Measurements from ENCODE around the gene KDM2B.

KDM2B gene

DNA sequence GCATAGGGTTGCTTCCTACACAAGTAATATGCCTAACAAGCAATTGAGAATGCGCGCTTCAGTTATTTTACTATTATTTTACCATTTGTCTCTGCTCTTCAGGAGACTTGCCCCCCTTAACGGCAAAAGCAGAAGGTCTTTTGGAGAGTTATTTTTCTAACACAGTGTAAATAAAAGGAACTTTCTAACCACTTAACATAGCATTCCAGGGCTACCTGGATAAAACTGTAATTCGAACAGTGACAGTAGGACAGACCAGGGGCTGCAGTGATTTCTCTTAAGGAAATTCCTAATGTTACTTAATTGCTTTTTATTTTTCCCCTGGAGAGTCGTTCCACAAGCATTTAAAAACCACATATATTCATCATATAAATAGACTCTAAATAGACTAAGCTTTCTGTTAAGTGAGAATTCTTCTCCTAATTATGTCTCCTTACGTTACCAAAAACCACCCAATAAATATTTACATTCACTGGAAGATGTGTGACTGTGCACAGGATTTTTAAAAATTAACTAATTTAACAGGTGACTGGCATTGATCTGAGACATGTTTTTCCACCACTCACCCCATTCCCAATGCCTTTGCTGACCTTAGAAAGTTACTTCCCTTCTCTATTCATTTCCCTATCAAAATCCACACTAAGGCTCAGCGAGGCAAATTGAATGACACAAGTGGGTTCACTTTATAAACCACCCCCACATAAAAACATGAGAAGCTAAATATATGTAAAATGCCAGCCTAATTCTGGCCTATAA, 108.5 kb downstream of the KDM2B start:
- Histone ChIP-seq H2BK12ac (ENCODE audit: low read length) (no peak overlapping the region), H3K27ac (replicated peaks; ENCODE audit: low read length) (no peak overlapping the region), H3K4me2 (ENCODE audit: insufficient read depth, low read length, poor library complexity, severe bottlenecking) (no peak overlapping the region), H3K79me1 (ENCODE audit: low read depth, low read length) (peaks cover 4% of the 10 kb centered on the region), H4K91ac (ENCODE audit: low read depth, low read length, poor library complexity) (no peak overlapping the region), H2BK120ac (ENCODE audit: low read depth, low read length) (no peak overlapping the region), H3K4me1 (ENCODE audit: control insufficient read depth in 2 of 2, insufficient read depth in 1 of 2, low read depth in 1 of 2, low read length in 2 of 2) (peaks cover 5 to 7% of the 10 kb centered on the region in 2 donors), H3K23ac (ENCODE audit: low read depth, low read length, poor library complexity) (no peak overlapping the region), H2AK5ac (ENCODE audit: low read depth, low read length) (no peak overlapping the region), H3K14ac (ENCODE audit: low read length) (no peak overlapping the region), H3K18ac (ENCODE audit: low read length) (no peak overlapping the region), H3K27me3 (ENCODE audit: control insufficient read depth in 3 of 3, insufficient read depth in 3 of 3, low read depth in 1 of 3, low read length in 3 of 3) (no peaks in the 10 kb centered on the region), H4K8ac (ENCODE audit: low read depth, low read length) (no peak overlapping the region), H2AFZ (ENCODE audit: low read length) (no peak overlapping the region), H3K4ac (ENCODE audit: low read length) (no peak overlapping the region), H2BK5ac (ENCODE audit: low read length) (no peak overlapping the region), H2BK15ac (ENCODE audit: low read length) (no peak overlapping the region), H3K9ac (ENCODE audit: low read depth, low read length, poor library complexity) (no peak overlapping the region), H3K36me3 (replicated peaks in 1 of 2; ENCODE audit: control insufficient read depth in 2 of 2, insufficient read depth in 2 of 2, low read length in 2 of 2) (peaks cover 0 to 6% of the 10 kb centered on the region in 2 donors), H3K4me3 (ENCODE audit: low read length in 2 of 2) (no peak overlapping the region), H3K9me3 (replicated peaks in 1 of 2; ENCODE audit: control insufficient read depth in 2 of 2, insufficient read depth in 1 of 2, low read depth in 1 of 2, low read length in 2 of 2) (no peaks in the 10 kb centered on the region)
- no CpG with 5 or more reads among the region's 7 CpGs for WGBS, 2 donors (ENCODE audit: extremely low coverage in 2 of 2, insufficient read length in 2 of 2, insufficient replicate concordance in 1 of 2)
- DNase-seq (ENCODE audit: low spot score), result no peak

DNA sequence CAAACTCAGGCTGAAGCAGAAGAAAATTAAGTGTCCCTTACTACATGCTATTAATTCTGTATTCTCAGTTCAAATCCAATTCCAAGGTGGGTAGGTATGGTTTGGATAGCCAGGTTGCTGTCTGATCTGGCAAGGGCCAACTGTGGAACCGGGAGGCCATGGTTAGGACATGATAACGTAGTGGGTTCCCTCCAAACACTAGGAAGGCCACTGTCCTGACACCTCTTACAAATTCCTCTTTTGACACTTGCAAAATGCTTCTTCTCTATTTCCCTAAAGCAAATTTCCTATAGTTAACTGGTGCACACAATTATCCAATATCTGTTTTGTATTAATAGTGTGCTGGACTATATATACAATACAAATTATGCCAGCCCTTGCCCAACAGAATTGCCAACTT, 110.1 kb downstream of the KDM2B start:
- H2AFZ ChIP-seq (ENCODE audit: low read length), result no peak overlapping the region
- no peak overlapping the region for H3K9ac ChIP-seq (ENCODE audit: low read depth, low read length, poor library complexity)
- H3K23ac ChIP-seq (ENCODE audit: low read depth, low read length, poor library complexity), result no peak overlapping the region
- no peak overlapping the region for H2AK5ac ChIP-seq (ENCODE audit: low read depth, low read length)
- H3K27me3 ChIP-seq (ENCODE audit: control insufficient read depth in 3 of 3, insufficient read depth in 3 of 3, low read depth in 1 of 3, low read length in 3 of 3), result peaks cover 0 to 1% (median 0%) of the 10 kb centered on the region in 3 experiments
- H4K91ac ChIP-seq (ENCODE audit: low read depth, low read length, poor library complexity), result no peak overlapping the region
- H3K27ac ChIP-seq (replicated peaks; ENCODE audit: low read length), result no peak overlapping the region
- peaks cover 0 to 6% of the 10 kb centered on the region in 2 donors for H3K36me3 ChIP-seq (replicated peaks in 1 of 2; ENCODE audit: control insufficient read depth in 2 of 2, insufficient read depth in 2 of 2, low read length in 2 of 2)
- H3K9me3 ChIP-seq (replicated peaks in 1 of 2; ENCODE audit: control insufficient read depth in 2 of 2, insufficient read depth in 1 of 2, low read depth in 1 of 2, low read length in 2 of 2), result no peaks in the 10 kb centered on the region
- peaks cover 4% of the 10 kb centered on the region for H3K79me1 ChIP-seq (ENCODE audit: low read depth, low read length)
- no peak overlapping the region for H3K4me2 ChIP-seq (ENCODE audit: insufficient read depth, low read length, poor library complexity, severe bottlenecking)
- H2BK15ac ChIP-seq (ENCODE audit: low read length), result no peak overlapping the region
- H3K4me1 ChIP-seq (ENCODE audit: control insufficient read depth in 2 of 2, insufficient read depth in 1 of 2, low read depth in 1 of 2, low read length in 2 of 2), result peaks cover 6 to 8% of the 10 kb centered on the region in 2 donors
- no peak overlapping the region for H3K18ac ChIP-seq (ENCODE audit: low read length)
- H3K4me3 ChIP-seq (ENCODE audit: low read length in 2 of 2), result no peak overlapping the region
- no peak for DNase-seq (ENCODE audit: low spot score)
- no peak overlapping the region for H2BK5ac ChIP-seq (ENCODE audit: low read length)
- no peak overlapping the region for H3K14ac ChIP-seq (ENCODE audit: low read length)
- no peak overlapping the region for H3K4ac ChIP-seq (ENCODE audit: low read length)
- H2BK120ac ChIP-seq (ENCODE audit: low read depth, low read length), result no peak overlapping the region
- no peak overlapping the region for H4K8ac ChIP-seq (ENCODE audit: low read depth, low read length)
- H2BK12ac ChIP-seq (ENCODE audit: low read length), result no peak overlapping the region
- WGBS, 2 donors (ENCODE audit: extremely low coverage in 2 of 2, insufficient read length in 2 of 2, insufficient replicate concordance in 1 of 2), result no CpG with 5 or more reads among the region's 2 CpGs

DNA sequence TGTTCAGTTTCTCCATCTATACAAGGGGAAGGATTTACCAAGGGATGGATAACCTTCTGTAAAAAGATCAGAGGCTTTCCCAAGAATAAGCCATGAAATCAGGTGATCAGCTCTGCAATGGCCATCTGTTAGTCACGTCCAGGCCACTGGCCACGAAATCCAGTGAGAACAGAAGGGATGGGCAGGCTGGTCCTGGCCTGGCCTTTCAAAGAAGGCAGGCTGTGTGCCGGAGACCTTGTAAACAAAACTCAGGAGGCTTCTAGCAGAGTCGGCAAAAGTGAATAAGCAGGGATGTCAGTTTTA, 112.4 kb downstream of the KDM2B start:
- peaks cover 4 to 15% of the 10 kb centered on the region in 2 donors for H3K36me3 ChIP-seq (replicated peaks in 1 of 2; ENCODE audit: control insufficient read depth in 2 of 2, insufficient read depth in 2 of 2, low read length in 2 of 2)
- H2BK120ac ChIP-seq (ENCODE audit: low read depth, low read length), result no peak overlapping the region
- no peak overlapping the region for H4K8ac ChIP-seq (ENCODE audit: low read depth, low read length)
- H2AFZ ChIP-seq (ENCODE audit: low read length), result no peak overlapping the region
- H3K18ac ChIP-seq (ENCODE audit: low read length), result no peak overlapping the region
- no peak overlapping the region for H3K14ac ChIP-seq (ENCODE audit: low read length)
- H3K27me3 ChIP-seq (ENCODE audit: control insufficient read depth in 3 of 3, insufficient read depth in 3 of 3, low read depth in 1 of 3, low read length in 3 of 3), result peaks cover 0 to 1% (median 0%) of the 10 kb centered on the region in 3 experiments
- whole genome bisulfite sequencing, 2 donors (ENCODE audit: extremely low coverage in 2 of 2, insufficient read length in 2 of 2, insufficient replicate concordance in 1 of 2), result no CpG with 5 or more reads among the region's 4 CpGs
- H2BK12ac ChIP-seq (ENCODE audit: low read length), result no peak overlapping the region
- H3K27ac ChIP-seq (replicated peaks; ENCODE audit: low read length), result no peak overlapping the region
- peaks cover 6 to 8% of the 10 kb centered on the region in 2 donors for H3K4me1 ChIP-seq (ENCODE audit: control insufficient read depth in 2 of 2, insufficient read depth in 1 of 2, low read depth in 1 of 2, low read length in 2 of 2)
- no peak overlapping the region for H3K4me2 ChIP-seq (ENCODE audit: insufficient read depth, low read length, poor library complexity, severe bottlenecking)
- no peak overlapping the region for H3K4ac ChIP-seq (ENCODE audit: low read length)
- H3K79me1 ChIP-seq (ENCODE audit: low read depth, low read length), result peaks cover 10% of the 10 kb centered on the region
- H2BK15ac ChIP-seq (ENCODE audit: low read length), result no peak overlapping the region
- no peak overlapping the region for H3K23ac ChIP-seq (ENCODE audit: low read depth, low read length, poor library complexity)
- no peak overlapping the region for H3K9ac ChIP-seq (ENCODE audit: low read depth, low read length, poor library complexity)
- no peak overlapping the region for H4K91ac ChIP-seq (ENCODE audit: low read depth, low read length, poor library complexity)
- H3K9me3 ChIP-seq (replicated peaks in 1 of 2; ENCODE audit: control insufficient read depth in 2 of 2, insufficient read depth in 1 of 2, low read depth in 1 of 2, low read length in 2 of 2), result no peaks in the 10 kb centered on the region
- DNase-seq (ENCODE audit: low spot score), result no peak
- H2AK5ac ChIP-seq (ENCODE audit: low read depth, low read length), result no peak overlapping the region
- H2BK5ac ChIP-seq (ENCODE audit: low read length), result no peak overlapping the region
- no peak overlapping the region for H3K4me3 ChIP-seq (ENCODE audit: low read length in 2 of 2)

DNA sequence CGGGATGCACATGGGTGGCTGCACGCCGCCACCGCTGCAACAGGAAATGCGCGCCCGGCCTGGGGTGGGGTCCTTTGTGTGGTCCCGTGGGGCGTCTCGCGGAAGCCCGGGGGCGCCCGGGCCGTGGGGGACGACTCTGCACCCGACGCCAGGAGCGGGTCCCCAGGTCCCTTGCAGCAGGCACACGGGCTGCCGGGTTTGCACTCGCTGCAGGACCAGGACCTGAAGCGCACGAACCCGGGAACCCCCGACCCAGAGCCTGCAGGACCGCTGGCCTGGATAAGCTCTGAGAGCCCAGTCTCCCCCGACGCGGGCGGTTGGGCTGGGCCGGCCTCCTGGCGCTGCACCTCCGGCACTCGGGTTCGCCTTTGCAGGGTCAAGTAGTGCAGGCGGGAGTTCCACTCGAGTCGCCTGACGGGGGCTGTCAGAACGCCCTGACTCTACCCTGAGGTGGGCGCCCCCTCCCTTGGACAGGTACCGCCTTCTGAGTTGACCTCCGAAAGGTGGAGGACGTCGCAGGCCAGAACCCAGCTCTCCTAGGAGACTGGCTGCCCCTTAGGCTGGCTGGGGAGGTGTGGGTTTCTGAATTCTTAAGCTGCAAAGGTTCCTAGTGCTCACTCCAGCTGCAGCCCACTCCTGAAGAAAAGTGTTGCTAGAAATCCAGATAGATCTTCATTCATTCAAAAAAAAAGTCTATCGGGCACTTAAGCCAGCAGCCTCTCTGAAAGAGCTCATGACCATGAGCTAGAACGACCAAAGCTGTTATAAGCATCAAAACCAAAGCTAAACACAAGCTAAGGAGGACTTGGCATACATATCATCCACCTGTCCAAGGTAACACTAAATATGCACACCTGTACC, 113.0 kb downstream of the KDM2B start:
- H3K23ac ChIP-seq (ENCODE audit: low read depth, low read length, poor library complexity), result peak overlapping the region; percentile 87
- peaks cover 6 to 8% of the 10 kb centered on the region in 2 donors for H3K4me1 ChIP-seq (ENCODE audit: control insufficient read depth in 2 of 2, insufficient read depth in 1 of 2, low read depth in 1 of 2, low read length in 2 of 2)
- peak overlapping the region; percentile 76 for H2BK12ac ChIP-seq (ENCODE audit: low read length)
- peak overlapping the region; percentile 92 for H2AFZ ChIP-seq (ENCODE audit: low read length)
- peaks cover 10% of the 10 kb centered on the region for H3K79me1 ChIP-seq (ENCODE audit: low read depth, low read length)
- H2AK5ac ChIP-seq (ENCODE audit: low read depth, low read length), result peak overlapping the region; percentile 93
- H3K4ac ChIP-seq (ENCODE audit: low read length), result no peak overlapping the region
- peaks cover 4 to 15% of the 10 kb centered on the region in 2 donors for H3K36me3 ChIP-seq (replicated peaks in 1 of 2; ENCODE audit: control insufficient read depth in 2 of 2, insufficient read depth in 2 of 2, low read length in 2 of 2)
- no peaks in the 10 kb centered on the region for H3K9me3 ChIP-seq (replicated peaks in 1 of 2; ENCODE audit: control insufficient read depth in 2 of 2, insufficient read depth in 1 of 2, low read depth in 1 of 2, low read length in 2 of 2)
- H3K14ac ChIP-seq (ENCODE audit: low read length), result no peak overlapping the region
- no peak overlapping the region for H2BK5ac ChIP-seq (ENCODE audit: low read length)
- WGBS, 2 donors (ENCODE audit: extremely low coverage in 2 of 2, insufficient read length in 2 of 2, insufficient replicate concordance in 1 of 2), result no CpG with 5 or more reads among the region's 48 CpGs
- peak overlapping the region; percentile 82 for H3K4me2 ChIP-seq (ENCODE audit: insufficient read depth, low read length, poor library complexity, severe bottlenecking)
- peak overlapping the region; percentile 89 for H3K18ac ChIP-seq (ENCODE audit: low read length)
- H3K4me3 ChIP-seq (ENCODE audit: low read length in 2 of 2), result peak overlapping the region; percentile 58 to 86
- H4K8ac ChIP-seq (ENCODE audit: low read depth, low read length), result no peak overlapping the region
- no peak overlapping the region for H4K91ac ChIP-seq (ENCODE audit: low read depth, low read length, poor library complexity)
- peak overlapping the region; percentile 54 for H2BK15ac ChIP-seq (ENCODE audit: low read length)
- H3K27me3 ChIP-seq (ENCODE audit: control insufficient read depth in 3 of 3, insufficient read depth in 3 of 3, low read depth in 1 of 3, low read length in 3 of 3), result peaks cover 0 to 1% (median 0%) of the 10 kb centered on the region in 3 experiments
- no peak overlapping the region for H2BK120ac ChIP-seq (ENCODE audit: low read depth, low read length)
- peak; percentile 54 for DNase-seq (ENCODE audit: low spot score)
- H3K27ac ChIP-seq (replicated peaks; ENCODE audit: low read length), result no peak overlapping the region
- H3K9ac ChIP-seq (ENCODE audit: low read depth, low read length, poor library complexity), result peak overlapping the region; percentile 93

Measured in neuronal stem cell (in vitro differentiated cells).